NCI-H2107 (cell line): ENCODE results near the gene POLDIP2.
"Not testable (repeated sequence)": the region's sequence is repeated elsewhere in the genome, so short reads cannot be mapped to it uniquely, and the experiment has no call there.

Experiments
- DNase-seq: peaks from one replicate; lab custom pipeline; 2025; lab: John Stamatoyannopoulos, UW

The POLDIP2 gene

DNA sequence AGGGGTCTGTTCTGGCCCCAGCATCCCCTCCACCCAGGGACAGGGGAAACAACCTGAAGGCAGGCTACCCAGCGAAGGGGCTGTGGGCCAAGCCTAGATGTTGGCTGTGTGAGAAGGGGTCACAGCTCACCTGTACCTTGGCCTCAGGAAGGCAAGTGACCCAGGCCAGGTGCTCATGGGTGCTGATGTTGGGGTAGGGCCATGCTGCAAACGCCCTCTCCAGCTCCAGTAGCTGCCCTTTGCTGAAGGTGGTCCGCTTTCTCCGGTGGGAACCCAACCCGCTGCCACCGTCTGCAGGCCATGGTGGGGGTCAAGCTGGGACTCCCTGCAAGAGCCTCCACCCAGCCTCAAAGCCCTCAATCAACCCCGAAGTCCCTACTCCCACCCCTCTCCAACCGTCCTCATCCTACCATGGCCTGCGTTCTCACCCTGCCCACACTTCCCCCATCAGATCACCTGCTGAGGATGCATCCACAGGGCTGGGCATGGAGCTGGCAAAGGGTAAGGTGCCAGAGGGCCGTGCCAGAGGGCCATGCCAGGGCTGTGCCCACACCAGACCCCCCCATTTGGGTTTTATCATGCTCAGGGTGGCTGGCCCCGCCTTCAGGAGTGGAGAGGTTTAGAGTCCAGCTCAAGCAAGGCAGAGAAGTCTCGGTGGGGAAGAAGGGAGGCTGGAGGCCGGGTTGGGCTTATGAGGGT lies 7.5 kb upstream of the POLDIP2 start, which contains the start of gene SEBOX:
TSS of gene SEBOX (minus strand) at position 535 of the 699 bp plus-strand sequence. CDS start at position 487, 48 bp downstream.
- no peak for DNase-seq

DNA sequence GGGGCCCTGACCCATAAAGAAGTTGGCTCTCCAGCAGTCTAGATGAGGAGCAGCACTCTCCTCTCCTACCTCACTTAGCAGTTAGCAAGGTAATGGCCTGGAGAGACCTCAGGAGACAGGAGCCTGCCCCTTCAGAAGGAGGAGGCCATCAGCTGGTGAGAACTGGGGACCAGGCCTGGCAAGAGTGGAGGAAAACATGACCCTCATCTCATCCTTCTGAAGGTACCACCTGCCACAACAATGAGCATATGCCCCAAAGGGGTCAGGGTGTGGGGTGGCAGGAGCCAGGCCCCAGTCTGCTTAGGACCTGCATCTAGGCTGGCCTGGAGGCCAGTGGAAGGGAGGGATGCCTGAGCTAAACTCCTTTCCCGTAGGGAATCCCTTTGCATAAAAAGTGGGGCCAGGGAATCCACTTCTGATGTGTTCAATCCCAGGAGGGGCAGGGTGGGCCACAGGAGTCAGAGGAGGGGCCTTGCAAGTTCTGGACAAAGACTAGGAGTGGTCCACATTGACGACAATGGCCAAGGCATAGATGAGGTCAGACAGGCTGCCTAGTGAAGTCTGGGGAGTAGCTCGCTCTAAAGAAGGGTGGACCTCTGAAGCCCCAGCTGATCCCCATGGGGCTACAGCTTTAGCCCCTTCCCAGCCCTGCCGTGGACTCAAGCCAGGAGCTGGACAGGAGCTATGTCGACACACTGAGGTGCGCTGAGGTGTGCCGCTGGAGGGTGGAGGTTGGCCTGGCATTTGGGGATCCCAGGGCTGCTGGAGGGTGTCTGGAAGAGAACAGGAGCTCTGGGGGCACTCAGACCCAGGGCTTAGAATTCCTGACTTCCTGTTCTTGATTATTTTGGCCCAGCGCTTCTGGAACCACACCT lies 6.7 kb upstream of the POLDIP2 start:
- DNase-seq: no peak

DNA sequence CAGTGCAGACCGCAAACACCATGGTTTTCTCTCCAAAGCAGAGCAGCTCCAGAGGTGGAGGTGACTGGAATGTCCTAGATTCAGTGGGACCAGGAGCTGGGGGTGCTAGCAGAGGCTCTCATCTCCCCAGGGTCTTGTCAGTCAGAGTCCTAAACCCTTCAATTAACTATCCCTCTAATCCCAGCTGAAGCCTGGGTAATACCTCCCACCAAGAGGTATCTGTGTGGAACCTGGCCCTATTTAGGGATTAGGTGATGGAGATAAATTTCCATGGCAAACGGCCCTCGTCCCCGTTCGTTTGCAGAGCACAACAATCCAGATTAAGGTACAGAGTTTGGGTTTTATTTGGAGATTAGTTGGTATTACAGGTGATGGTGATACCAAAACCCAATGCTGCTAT lies 5.9 kb upstream of the POLDIP2 start:
- DNase-seq: no peak

DNA sequence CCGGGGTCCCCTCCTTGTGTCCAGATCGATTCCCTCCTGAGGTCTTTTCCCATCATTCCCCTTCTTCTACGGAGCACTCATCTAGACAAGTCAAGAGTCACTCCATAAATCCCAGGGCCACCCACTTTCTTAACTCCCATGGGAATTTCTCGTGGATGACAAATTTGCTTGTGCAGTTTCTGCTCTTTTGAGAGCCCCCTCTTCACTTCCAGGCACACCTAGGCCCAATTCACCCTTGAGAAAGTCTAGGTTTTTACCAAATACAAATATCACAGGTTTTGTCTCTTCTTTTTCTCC lies 522 bp upstream of the POLDIP2 start:
- DNase-seq: no peak

DNA sequence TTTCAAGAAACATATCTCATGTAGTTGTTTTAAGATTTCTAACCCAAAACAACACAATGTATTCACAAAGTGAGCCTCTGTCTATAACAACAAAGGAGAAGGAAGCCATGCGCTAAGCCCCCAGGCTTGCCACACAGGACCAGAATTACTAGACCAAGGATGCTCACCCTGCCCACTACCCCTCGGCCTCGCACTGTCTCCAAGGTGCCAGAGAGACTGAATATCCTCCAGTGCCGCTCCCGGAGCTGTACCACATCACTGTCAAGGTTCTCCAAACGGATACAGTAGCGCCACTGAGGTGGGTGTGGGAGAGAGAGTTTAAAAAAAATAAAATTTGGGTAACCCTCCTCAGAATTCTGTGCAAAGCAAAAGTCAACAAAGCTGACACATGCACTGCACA lies 7.1 kb downstream of the POLDIP2 start:
- DNase-seq: no peak

DNA sequence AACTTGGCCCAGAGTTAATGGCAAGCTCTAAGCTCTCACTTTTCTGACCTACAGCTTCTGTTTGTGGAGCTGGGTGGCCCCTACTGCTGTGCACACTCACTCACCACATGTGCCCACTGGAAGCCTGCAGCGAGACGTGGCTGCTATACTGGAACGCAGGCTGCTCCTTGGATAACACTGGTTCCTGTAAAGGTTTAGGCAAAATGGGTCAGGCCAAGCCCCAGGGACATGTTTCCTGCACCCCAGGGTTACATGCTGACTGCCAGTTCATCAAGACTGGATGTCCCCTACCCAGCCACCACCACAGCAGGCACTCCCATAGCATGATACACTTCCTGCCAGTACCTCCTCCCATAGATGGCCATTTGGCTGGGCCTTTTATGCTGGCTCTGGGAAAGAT lies 8.3 kb downstream of the POLDIP2 start:
- no peak for DNase-seq

DNA sequence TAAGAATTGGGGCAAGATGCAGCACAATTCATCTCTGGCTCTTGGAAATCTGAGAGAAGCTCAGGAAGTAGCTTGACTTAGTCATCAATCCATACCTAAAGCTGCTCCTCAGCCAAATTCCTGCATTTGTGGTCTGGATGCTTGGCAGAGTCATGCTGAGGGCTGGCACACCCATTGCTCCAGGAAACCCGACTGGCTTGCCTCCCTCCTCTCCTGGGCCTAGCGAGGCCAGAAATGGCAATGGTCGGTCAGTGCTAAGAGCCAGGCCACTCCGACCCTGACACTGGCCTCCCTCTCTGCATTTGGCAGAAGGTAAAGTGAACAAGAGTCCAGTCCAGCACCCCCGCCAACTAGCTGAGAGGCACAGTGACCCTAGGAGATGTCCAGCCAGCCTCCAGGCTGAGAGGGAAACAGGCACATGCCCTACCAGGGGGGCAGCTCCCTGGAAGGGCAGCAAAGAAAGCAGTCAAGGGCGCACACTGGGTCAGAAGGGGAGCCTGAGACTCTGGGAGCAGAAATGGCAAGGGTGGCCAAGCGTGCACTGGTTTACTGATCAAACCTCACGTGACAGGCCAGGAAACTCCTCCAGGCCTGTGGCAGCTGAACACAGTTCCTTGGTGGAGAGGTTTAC lies 10.0 kb downstream of the POLDIP2 start:
- DNase-seq: no peak

DNA sequence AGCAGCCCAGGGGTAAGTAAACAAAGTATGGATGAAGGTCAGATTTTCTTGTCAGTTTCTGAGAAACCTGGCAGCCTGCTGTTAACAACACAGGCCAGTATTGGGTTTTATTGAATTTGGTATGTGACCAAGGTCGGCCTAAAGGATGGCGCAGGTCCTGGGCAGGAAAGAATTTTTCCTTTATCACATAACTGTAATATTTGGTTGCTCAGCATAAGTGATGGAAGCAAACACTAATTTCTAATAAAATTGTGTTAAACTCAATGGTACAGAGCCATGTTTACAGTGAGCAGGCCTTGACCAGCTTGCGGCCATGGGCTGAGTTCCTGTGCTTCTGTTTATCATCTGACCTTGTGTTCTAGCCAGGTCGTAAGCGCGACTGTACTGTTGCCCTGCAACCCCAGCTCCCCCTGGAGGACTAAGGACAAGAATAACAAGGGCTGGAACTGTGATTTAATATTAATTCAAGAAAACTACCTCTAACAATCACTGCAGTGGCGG lies 10.5 kb downstream of the POLDIP2 start:
- no peak for DNase-seq

DNA sequence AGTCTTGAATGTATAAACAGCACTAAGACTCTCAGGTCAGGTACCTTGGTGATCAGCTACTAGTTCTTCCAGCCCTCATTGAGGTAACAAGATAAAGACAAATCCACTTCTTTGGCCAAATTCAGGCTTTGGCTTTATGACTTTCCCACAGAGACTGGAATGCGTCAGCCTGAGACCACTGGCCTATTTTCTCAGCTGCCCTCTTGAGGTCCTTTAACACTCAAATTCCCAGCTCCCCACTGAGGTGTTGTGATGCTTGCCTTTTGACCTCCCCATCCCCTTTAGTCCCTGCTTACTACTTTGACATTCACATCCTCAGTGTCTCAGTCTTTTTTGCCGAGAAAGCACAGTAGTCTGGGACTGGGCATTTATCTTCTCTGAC lies 11.1 kb downstream of the POLDIP2 start:
- DNase-seq: no peak

DNA sequence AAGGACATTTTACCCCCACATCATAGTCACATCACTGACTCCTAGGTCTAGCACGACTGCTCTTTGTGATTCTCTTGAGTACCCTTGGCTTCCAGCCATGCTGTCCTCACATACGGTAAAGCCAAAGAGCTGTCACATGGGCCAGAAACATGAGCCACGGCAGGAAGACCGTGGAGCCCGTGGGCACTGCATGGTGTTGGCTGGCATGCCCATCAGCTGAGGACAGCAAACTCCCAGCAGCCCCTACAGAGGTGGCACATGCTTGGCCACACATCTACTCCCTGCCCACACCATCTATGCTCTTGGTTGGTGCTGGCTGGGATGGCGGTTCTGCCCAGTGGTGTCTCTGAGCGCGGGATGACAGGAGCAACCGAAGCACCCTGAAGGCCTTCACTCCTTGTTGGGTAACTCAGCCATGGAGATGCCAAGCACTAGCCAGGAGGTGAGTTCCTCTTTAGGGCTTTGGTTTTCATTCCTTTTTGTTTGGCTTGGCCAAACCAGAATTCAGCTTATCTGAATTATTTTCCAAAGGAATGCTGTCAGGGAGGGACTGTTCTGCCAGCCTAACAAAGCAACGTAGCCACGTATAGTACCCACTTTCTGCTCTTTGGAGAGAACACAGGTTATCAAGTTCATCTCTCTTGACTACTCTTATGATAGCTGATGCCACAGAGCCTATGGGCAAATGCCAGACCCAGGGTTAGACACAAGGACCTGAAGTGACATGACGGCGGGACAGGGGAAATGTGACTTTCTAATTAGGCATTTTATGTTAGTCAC lies 11.7 kb downstream of the POLDIP2 start:
- DNase-seq: no peak

DNA sequence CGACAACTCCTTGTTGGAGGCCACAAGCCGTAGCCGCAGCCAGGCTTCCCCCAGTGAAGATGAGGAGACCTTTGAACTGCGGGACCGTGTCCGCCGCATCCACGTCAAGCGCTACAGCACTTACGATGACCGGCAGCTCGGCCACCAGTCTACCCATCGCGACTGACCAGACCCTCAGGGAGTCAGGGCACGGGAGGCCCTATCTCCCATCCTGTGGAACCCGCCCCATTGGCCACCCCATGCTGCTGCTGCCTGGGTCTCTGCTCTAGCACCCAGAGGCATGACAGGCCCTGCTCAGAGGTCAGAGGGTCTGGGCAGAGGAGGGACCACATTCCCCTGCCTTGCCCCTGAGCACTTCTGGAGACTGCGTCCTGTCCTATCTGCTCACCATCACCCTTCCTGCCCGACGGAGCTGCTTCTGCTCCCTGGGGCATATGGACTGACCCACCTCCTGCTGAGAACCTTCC lies 12.9 kb downstream of the POLDIP2 start:
- no peak for DNase-seq

DNA sequence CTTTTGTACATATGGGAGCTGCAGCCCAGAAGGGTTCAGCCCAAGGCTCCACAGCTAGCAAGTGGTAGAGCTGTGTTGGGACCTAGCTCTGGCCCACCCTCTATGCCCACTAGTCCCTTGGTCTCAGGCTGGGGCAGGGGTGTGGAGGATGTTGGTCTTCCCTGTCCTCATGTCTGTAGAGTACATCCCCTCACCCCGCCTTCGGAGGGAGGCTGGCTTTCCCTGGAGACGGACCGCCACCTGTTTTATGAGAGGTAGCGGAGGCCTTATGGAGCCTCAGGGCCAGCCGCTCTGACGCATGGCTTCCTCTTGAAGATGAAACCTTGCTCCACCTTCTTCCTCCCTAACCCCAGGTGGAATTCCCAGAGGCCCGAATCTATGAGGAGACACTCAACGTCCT lies 13.3 kb downstream of the POLDIP2 start:
- DNase-seq: no peak

DNA sequence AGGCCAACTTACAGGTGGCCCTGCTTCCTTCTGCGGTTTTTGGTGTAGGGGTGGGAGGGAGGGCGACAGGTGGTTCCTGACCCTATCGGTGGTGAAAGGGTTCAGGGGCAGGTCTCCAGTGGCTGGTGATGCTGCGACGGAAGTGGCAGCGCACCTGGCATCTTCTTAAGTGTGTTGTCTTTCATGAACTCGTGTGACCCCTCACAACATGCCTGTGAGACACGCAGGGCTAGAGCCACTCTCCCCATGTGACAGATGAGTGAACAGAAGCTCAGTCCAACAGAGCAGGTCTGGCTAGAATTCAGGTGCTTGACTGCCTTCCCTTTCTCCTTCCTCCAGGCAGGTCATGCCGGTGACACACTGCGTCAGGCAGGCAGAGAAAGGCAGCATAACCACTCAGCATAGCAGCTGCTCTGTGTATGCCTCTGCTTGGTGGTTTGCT lies 13.8 kb downstream of the POLDIP2 start:
- DNase-seq: no peak

DNA sequence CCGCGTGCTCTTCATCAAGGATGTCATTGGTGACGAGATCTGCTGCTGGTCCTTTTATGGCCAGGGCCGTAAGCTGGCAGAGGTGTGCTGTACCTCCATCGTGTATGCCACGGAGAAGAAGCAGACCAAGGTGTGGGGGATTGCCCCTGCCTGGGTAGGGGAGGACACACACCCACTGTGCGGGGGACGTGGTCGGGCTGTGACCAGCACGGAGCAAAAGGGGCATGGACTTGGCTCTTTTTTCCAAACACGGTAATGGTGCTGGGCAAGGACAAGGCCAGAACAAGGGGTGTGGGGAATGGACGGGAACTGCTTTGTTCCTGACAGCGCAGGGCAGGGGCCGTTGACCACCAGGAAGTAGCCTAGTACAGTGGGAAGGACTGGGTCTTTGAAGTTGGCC lies 15.0 kb downstream of the POLDIP2 start:
- DNase-seq: no peak

DNA sequence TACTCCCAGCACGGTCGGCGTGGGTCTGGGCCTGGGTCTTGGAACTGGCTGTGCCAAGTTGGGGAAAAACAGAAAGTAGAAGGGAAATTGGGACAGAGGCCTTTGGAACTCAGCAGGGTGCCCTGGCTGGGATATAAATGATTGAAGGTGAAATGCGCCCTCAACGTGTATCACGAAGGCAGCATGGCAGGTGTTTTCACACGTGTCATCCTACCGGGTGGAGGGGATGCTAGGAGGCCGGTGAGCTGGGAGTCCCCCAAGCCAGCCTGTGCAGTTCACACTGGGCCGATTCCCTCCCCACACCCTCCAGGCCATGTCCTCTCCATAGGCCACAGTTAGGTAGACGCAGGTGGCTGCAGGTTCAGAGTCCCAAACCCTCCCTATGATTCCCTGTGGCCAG lies 15.8 kb downstream of the POLDIP2 start:
- no peak for DNase-seq

DNA sequence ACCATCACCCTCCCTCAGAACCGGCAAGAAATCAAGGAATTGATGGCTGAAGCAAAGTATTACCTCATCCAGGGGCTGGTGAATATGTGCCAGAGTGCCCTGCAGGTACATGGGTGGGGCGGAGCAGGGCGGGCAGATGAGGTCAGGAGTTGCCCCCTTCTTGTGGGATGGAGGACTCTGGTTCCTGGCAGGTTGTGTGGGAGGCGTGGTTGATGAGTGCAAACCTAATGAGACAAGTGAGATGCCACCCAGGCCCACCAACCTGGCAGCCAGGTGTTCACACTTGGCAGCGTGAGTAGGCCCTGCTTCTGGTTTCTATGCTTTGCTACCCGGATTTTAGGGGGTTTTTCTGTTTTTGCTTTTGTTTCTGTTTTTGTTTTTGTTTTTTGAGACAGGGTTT lies 17.0 kb downstream of the POLDIP2 start:
- no peak for DNase-seq

DNA sequence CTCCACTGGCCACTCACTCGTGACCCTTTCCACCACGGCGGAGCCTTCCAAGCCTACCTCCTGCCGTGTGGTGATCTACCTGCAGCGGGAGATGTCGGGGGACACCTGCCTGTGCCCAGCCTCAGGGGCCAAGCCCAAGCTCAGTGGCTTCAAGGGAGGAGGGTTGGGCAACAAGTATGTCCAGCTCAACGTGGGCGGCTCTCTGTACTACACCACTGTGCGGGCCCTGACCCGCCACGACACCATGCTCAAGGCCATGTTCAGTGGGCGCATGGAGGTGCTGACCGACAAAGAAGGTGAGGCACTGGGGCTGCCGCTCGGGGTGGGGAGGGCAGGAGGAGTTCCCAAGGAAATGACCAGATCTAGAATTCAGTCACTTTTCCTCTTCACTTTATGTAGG lies 17.9 kb downstream of the POLDIP2 start:
- DNase-seq: no peak

DNA sequence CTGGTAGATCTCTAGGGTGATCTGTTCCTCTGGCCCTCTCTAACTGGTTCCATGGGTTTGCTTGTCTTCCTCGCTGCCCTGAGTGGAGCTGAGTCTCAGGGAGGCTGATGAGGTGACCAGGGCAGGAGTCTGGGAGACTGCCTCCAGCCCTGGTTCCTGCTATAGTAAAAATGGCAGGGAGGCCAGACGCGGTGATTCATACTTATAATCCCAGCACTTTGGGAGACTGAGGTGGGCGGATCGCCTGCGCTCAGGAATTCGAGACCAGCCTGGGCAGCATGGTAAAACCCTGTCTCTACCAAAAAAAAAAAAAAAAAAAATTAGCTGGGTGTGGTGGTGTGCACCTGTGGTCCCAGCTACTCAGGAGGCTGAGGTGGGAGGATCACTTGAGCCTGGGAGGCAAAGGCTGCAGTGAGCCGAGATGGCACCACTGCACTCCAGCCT lies 18.5 kb downstream of the POLDIP2 start:
- DNase-seq: not testable (repeated sequence)

DNA sequence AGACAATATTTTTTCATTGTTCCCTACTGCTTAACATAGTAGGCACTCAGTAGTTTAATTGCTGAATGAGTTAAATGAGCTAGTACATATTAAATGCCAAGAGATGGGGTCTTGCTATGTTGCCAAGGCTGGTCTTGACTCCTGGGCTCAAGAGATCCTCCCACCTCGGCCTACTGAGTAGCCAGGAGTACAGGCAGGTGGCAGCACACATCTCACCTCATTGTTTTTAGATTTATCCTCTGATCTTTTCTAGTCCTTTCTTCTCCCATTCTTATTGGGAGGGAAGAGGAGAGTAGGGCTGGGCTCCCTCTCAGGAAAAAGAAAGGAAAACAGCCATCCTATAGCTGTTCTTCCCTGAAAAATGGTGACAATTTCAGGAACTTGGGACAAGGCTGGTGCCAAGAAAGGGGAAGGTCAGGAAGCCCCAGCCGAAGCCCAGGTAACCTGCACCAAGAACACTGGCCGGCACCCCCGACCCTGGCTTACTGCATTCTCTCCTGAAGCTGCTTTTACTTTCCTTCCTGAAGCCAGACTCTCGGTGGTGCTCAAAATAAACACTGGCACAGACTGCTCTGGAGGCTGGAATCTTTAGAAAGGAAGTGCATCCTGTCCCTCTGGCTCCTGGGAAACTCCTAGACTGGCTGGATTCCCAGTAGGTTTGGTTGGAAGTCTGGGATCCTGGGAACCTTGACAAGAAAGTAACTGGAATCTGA lies 19.1 kb downstream of the POLDIP2 start:
- DNase-seq: no peak

DNA sequence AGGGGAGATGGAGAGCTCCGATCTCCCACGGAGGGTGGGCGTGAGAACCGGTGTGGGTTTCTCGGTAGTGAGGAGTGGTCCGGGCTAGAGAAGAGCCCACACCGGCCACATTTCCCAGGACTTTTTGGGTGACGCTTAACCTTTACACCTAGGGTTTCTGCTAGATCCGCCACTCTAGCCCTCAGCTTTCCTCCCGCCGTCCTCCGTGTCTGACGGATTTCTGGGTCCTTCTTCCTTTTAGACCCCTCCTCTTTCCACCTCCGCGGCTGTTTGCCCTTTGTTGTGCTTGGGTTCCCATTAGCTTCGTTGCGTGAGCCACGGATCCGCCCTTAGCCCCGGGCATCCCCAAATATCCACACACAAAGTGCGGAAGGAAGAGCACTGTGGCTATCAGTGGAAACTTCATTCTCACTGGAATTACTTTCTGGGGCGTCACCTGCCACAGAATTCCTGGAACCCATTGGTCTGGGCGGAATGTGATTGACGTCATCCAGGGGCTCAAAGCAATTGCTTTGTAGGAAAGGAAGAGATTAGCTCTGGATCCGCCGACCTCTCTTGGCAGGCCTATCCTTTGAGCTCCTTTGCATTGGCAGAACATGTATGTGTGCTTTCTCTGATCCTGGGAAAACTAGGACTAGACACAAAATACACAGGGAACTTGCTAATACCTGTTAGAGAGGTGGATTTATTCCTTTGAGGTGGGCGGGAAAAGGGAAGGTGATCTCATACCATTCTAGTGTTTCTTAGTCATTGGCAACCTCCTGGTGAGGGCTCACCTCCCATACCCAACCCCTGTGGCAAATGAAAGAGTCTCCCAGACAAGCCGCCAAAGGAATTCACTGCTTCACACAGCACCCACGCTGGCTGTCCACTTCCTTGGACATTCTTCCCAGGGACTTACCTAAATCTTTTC lies 21.1 kb downstream of the POLDIP2 start:
- no peak for DNase-seq
